ENCODE results near the gene TMEM31.

TMEM31 gene

GRCh38 chrX:103710609-103711008 lies at the start of gene TMEM31:
TSS of gene TMEM31 (plus strand) at chrX:103710909. CDS start at chrX:103712259, 1,350 bp downstream.
- no peak within 1 kb of the TSS for H3K9ac ChIP-seq (ENCODE audit: low read length)
- no peaks in the 10 kb centered on the region for H3K9me3 ChIP-seq (ENCODE audit: control insufficient read depth, insufficient read depth, low read depth, low read length)
- H3K36me3 ChIP-seq (ENCODE audit: control insufficient read depth, insufficient read depth, low read length): no peaks in the 10 kb centered on the region; the same call in 1 of the 2 replicates
- H3K27ac ChIP-seq (ENCODE audit: low read depth, low read length): no peak within 1 kb of the TSS
- H3K4me1 ChIP-seq (ENCODE audit: control insufficient read depth, insufficient read depth, low read length): peaks cover 10% of the 10 kb centered on the region
- no peak within 1 kb of the TSS for H3K4me3 ChIP-seq (ENCODE audit: low read depth, low read length)
- H3K27me3 ChIP-seq (ENCODE audit: control insufficient read depth, insufficient read depth, low read length): peaks cover 36% of the 10 kb centered on the region; the same call in 1 of the 2 replicates

GRCh38 chrX:103663981-103664762 lies 46.5 kb upstream of the TMEM31 start:
- Histone ChIP-seq H3K4me1 (ENCODE audit: control insufficient read depth, insufficient read depth, low read length) (peaks cover 10% of the 10 kb centered on the region; the same call in 1 of the 2 replicates), H3K36me3 (ENCODE audit: control insufficient read depth, insufficient read depth, low read length) (no peaks in the 10 kb centered on the region), H3K4me3 (ENCODE audit: low read depth, low read length) (peak overlapping the region; percentile 60), H3K27ac (ENCODE audit: low read depth, low read length) (no peak overlapping the region), H3K27me3 (ENCODE audit: control insufficient read depth, insufficient read depth, low read length) (peaks cover 48% of the 10 kb centered on the region), H3K9ac (ENCODE audit: low read length) (no peak overlapping the region), H3K9me3 (ENCODE audit: control insufficient read depth, insufficient read depth, low read depth, low read length) (no peaks in the 10 kb centered on the region)

- Histone ChIP-seq H3K27ac (ENCODE audit: low read depth, low read length) (no peak overlapping the region), H3K4me3 (ENCODE audit: low read depth, low read length) (no peak overlapping the region), H3K9ac (ENCODE audit: low read length) (no peak overlapping the region), H3K9me3 (ENCODE audit: control insufficient read depth, insufficient read depth, low read depth, low read length) (no peaks in the 10 kb centered on the region), H3K4me1 (ENCODE audit: control insufficient read depth, insufficient read depth, low read length) (peaks cover 10% of the 10 kb centered on the region; the same call in 1 of the 2 replicates), H3K27me3 (ENCODE audit: control insufficient read depth, insufficient read depth, low read length) (peaks cover 37% of the 10 kb centered on the region), H3K36me3 (ENCODE audit: control insufficient read depth, insufficient read depth, low read length) (no peaks in the 10 kb centered on the region)
These were observed 44.3 kb upstream of the TMEM31 start for GRCh38 chrX:103666202-103667107.

- H3K4me3 ChIP-seq (ENCODE audit: low read depth, low read length): no peak overlapping the region
These were observed 41.0 kb upstream of the TMEM31 start for GRCh38 chrX:103669745-103670144.

GRCh38 chrX:103674531-103675454 lies 35.9 kb upstream of the TMEM31 start:
- H3K9ac ChIP-seq (ENCODE audit: low read length): no peak overlapping the region
- H3K27ac ChIP-seq (ENCODE audit: low read depth, low read length): no peak overlapping the region
- no peaks in the 10 kb centered on the region; the same call in 1 of the 2 replicates for H3K27me3 ChIP-seq (ENCODE audit: control insufficient read depth, insufficient read depth, low read length)
- no peaks in the 10 kb centered on the region for H3K9me3 ChIP-seq (ENCODE audit: control insufficient read depth, insufficient read depth, low read depth, low read length)
- H3K36me3 ChIP-seq (ENCODE audit: control insufficient read depth, insufficient read depth, low read length): peaks cover 43% of the 10 kb centered on the region
- no peak overlapping the region for H3K4me3 ChIP-seq (ENCODE audit: low read depth, low read length)
- H3K4me1 ChIP-seq (ENCODE audit: control insufficient read depth, insufficient read depth, low read length): 0 out of 2 replicates have a peak, but pooled peaks cover 5% of the 10 kb centered on the region

More at GRCh38 chrX:103669745-103670144, 41.0 kb upstream of the TMEM31 start:
- no peaks in the 10 kb centered on the region for H3K36me3 ChIP-seq (ENCODE audit: control insufficient read depth, insufficient read depth, low read length)
- peaks cover 21% of the 10 kb centered on the region; the same call in 1 of the 2 replicates for H3K27me3 ChIP-seq (ENCODE audit: control insufficient read depth, insufficient read depth, low read length)
- H3K9me3 ChIP-seq (ENCODE audit: control insufficient read depth, insufficient read depth, low read depth, low read length): no peaks in the 10 kb centered on the region
- H3K27ac ChIP-seq (ENCODE audit: low read depth, low read length): no peak overlapping the region
- H3K4me1 ChIP-seq (ENCODE audit: control insufficient read depth, insufficient read depth, low read length): 0 out of 2 replicates have a peak, but pooled peaks cover 3% of the 10 kb centered on the region
- H3K9ac ChIP-seq (ENCODE audit: low read length): no peak overlapping the region

- Histone ChIP-seq H3K27me3 (ENCODE audit: control insufficient read depth, insufficient read depth, low read length) (no peaks in the 10 kb centered on the region; the same call in 1 of the 2 replicates), H3K9me3 (ENCODE audit: control insufficient read depth, insufficient read depth, low read depth, low read length) (no peaks in the 10 kb centered on the region), H3K4me1 (ENCODE audit: control insufficient read depth, insufficient read depth, low read length) (0 out of 2 replicates have a peak, but pooled peaks cover 5% of the 10 kb centered on the region), H3K36me3 (ENCODE audit: control insufficient read depth, insufficient read depth, low read length) (peaks cover 78% of the 10 kb centered on the region), H3K9ac (ENCODE audit: low read length) (no peak overlapping the region), H3K4me3 (ENCODE audit: low read depth, low read length) (no peak overlapping the region), H3K27ac (ENCODE audit: low read depth, low read length) (no peak overlapping the region)
These were observed 32.3 kb upstream of the TMEM31 start for GRCh38 chrX:103678199-103678993.

GRCh38 chrX:103681443-103681842 lies 29.3 kb upstream of the TMEM31 start:
- Histone ChIP-seq H3K9ac (ENCODE audit: low read length) (no peak overlapping the region), H3K4me3 (ENCODE audit: low read depth, low read length) (no peak overlapping the region), H3K27ac (ENCODE audit: low read depth, low read length) (no peak overlapping the region), H3K4me1 (ENCODE audit: control insufficient read depth, insufficient read depth, low read length) (no peaks in the 10 kb centered on the region), H3K9me3 (ENCODE audit: control insufficient read depth, insufficient read depth, low read depth, low read length) (no peaks in the 10 kb centered on the region), H3K27me3 (ENCODE audit: control insufficient read depth, insufficient read depth, low read length) (no peaks in the 10 kb centered on the region; the same call in 1 of the 2 replicates), H3K36me3 (ENCODE audit: control insufficient read depth, insufficient read depth, low read length) (peaks cover 86% of the 10 kb centered on the region)

GRCh38 chrX:103685396-103685795 lies 25.3 kb upstream of the TMEM31 start:
- H3K9ac ChIP-seq (ENCODE audit: low read length): peak overlapping the region; percentile 94
- H3K36me3 ChIP-seq (ENCODE audit: control insufficient read depth, insufficient read depth, low read length): peaks cover 51% of the 10 kb centered on the region
- H3K9me3 ChIP-seq (ENCODE audit: control insufficient read depth, insufficient read depth, low read depth, low read length): no peaks in the 10 kb centered on the region
- peak overlapping the region; percentile 94 for H3K4me3 ChIP-seq (ENCODE audit: low read depth, low read length)
- peak overlapping the region; percentile 86 for H3K27ac ChIP-seq (ENCODE audit: low read depth, low read length)
- H3K27me3 ChIP-seq (ENCODE audit: control insufficient read depth, insufficient read depth, low read length): no peaks in the 10 kb centered on the region; the same call in 1 of the 2 replicates
- peaks cover 8% of the 10 kb centered on the region for H3K4me1 ChIP-seq (ENCODE audit: control insufficient read depth, insufficient read depth, low read length)

GRCh38 chrX:103686199-103687072 lies 24.3 kb upstream of the TMEM31 start, which contains the start of gene MORF4L2:
TSS of gene MORF4L2 (minus strand) at chrX:103686699. CDS start at chrX:103677027, 9,672 bp downstream.
- peaks cover 8% of the 10 kb centered on the region for H3K4me1 ChIP-seq (ENCODE audit: control insufficient read depth, insufficient read depth, low read length)
- H3K9ac ChIP-seq (ENCODE audit: low read length): peak within 1 kb of the TSS; percentile 99
- H3K36me3 ChIP-seq (ENCODE audit: control insufficient read depth, insufficient read depth, low read length): peaks cover 46% of the 10 kb centered on the region
- peak within 1 kb of the TSS; percentile 91 for H3K27ac ChIP-seq (ENCODE audit: low read depth, low read length)
- H3K4me3 ChIP-seq (ENCODE audit: low read depth, low read length): peak within 1 kb of the TSS; percentile 94
- no peaks in the 10 kb centered on the region for H3K9me3 ChIP-seq (ENCODE audit: control insufficient read depth, insufficient read depth, low read depth, low read length)
- no peaks in the 10 kb centered on the region; the same call in 1 of the 2 replicates for H3K27me3 ChIP-seq (ENCODE audit: control insufficient read depth, insufficient read depth, low read length)

All from HUES6 (cell line).